Measurements from ENCODE around the gene FOS. TPM values are rescaled to one million over a fixed set of nuclear protein-coding genes. Genes with fewer than 3 reads are reported as not detected.

FOS gene
- total and polyA plus RNA-seq, 4 donors = 13.2 to 82.7 (median 20.0) TPM

DNA sequence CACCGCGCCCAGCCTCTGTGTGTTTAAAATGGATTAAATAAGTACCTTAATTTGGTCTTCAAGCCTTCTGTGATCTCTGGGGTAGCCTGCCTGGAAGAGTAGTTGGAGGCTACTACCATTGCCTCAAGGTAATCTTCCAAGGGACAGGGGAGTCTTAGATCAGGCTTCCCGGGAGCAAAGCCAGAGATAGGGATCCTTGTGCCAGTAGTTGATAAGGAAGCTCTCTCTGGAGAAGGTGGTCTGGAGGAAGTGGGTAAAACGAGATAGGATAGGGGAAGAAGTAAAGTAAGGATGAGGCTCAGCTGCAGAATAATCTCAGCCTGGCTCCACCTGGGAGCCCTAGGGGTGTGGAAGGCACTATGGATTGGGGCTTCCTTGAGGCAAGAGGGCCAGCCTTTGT lies 38.5 kb downstream of the FOS start:
- WGBS = 90% methylated on average over 4 of the region's 4 CpGs
- Histone ChIP-seq H3K27me3 (ENCODE audit: control insufficient read depth in 4 of 4, insufficient read depth in 4 of 4, low read length in 3 of 4) (no peaks in the 10 kb centered on the region), H3K4me3 (ENCODE audit: low read depth in 1 of 3, low read length in 3 of 3) (no peak overlapping the region), H3K4me1 (ENCODE audit: control insufficient read depth in 4 of 4, insufficient read depth in 4 of 4, low read length in 3 of 4) (peaks cover 0 to 5% (median 0%) of the 10 kb centered on the region in 4 donors), H3K9me3 (ENCODE audit: control insufficient read depth in 4 of 4, low read length in 3 of 4) (no peaks in the 10 kb centered on the region), H3K27ac (ENCODE audit: low read depth in 1 of 2, low read length in 2 of 2) (no peak overlapping the region), H3K36me3 (ENCODE audit: control insufficient read depth in 4 of 4, insufficient read depth in 3 of 4, low read depth in 1 of 4, low read length in 3 of 4) (no peaks in the 10 kb centered on the region), H3K9ac (ENCODE audit: low read depth in 1 of 2, low read length in 2 of 2) (no peak overlapping the region)
- TF ChIP-seq GABPA (IDR thresholded peaks at IDR 0.05 in 1 of 2, conservative IDR thresholded peaks at IDR 0.05 in 1 of 2) = no peak
- TF ChIP-seq RAD21 (IDR thresholded peaks at IDR 0.05) = no peak
- TF ChIP-seq REST (IDR thresholded peaks at IDR 0.05) = no peak
- no peak for TF ChIP-seq RXRA (IDR thresholded peaks at IDR 0.05)
- no peak for TF ChIP-seq ZBTB33 (IDR thresholded peaks at IDR 0.05)
- TF ChIP-seq TAF1 (conservative IDR thresholded peaks at IDR 0.05) = no peak
- no peak for TF ChIP-seq YY1 (IDR thresholded peaks at IDR 0.05)
- TF ChIP-seq, protein P1, sequence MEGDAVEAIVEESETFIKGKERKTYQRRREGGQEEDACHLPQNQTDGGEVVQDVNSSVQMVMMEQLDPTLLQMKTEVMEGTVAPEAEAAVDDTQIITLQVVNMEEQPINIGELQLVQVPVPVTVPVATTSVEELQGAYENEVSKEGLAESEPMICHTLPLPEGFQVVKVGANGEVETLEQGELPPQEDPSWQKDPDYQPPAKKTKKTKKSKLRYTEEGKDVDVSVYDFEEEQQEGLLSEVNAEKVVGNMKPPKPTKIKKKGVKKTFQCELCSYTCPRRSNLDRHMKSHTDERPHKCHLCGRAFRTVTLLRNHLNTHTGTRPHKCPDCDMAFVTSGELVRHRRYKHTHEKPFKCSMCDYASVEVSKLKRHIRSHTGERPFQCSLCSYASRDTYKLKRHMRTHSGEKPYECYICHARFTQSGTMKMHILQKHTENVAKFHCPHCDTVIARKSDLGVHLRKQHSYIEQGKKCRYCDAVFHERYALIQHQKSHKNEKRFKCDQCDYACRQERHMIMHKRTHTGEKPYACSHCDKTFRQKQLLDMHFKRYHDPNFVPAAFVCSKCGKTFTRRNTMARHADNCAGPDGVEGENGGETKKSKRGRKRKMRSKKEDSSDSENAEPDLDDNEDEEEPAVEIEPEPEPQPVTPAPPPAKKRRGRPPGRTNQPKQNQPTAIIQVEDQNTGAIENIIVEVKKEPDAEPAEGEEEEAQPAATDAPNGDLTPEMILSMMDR (IDR thresholded peaks at IDR 0.05; ENCODE audit: low read depth, low read length, missing input control) = no peak
- TF ChIP-seq NR2F2 (IDR thresholded peaks at IDR 0.05) = no peak
- TF ChIP-seq MAX (IDR thresholded peaks at IDR 0.05) = no peak
- TF ChIP-seq ATF3 (IDR thresholded peaks at IDR 0.05) = no peak
- no peak for TF ChIP-seq SP1 (IDR thresholded peaks at IDR 0.05)
- no peak for TF ChIP-seq FOXA1 (IDR thresholded peaks at IDR 0.05)
- TF ChIP-seq FOXA2 (IDR thresholded peaks at IDR 0.05) = no peak
- no peak for TF ChIP-seq EGR1 (IDR thresholded peaks at IDR 0.05; ENCODE audit: low read depth in 2 of 2)
- TF ChIP-seq HNF4G (IDR thresholded peaks at IDR 0.05) = no peak
- TF ChIP-seq HNF4A (conservative IDR thresholded peaks at IDR 0.05) = no peak
- no peak for TF ChIP-seq JUND (IDR thresholded peaks at IDR 0.05)
- DNase-seq (ENCODE audit: low spot score) = no peak

All from liver (tissue), 9 donors.